Neuron (in vitro differentiated cells): ENCODE data around the gene CFAP100.

Experiments
- H2AFZ ChIP-seq: one replicate; pipeline ENCODE4 v1.6.1; 2013; ENCODE audit warnings: low read depth, mild to moderate bottlenecking, inconsistent platforms, low read length, moderate library complexity
- H3K27me3 ChIP-seq: one replicate; pipeline ENCODE4 v1.6.1; 2013; ENCODE audit warnings: low read length; ENCODE audit not compliant: insufficient read depth
- H3K36me3 ChIP-seq: one replicate; pipeline ENCODE4 v1.6.1; 2013; ENCODE audit warnings: low read length; ENCODE audit not compliant: insufficient read depth
- H3K4me1 ChIP-seq: one replicate; pipeline ENCODE4 v1.6.1; 2013; ENCODE audit warnings: low read length; ENCODE audit not compliant: insufficient read depth
- H3K4me3 ChIP-seq: 2 replicates; pipeline ENCODE4 v1.5.1; 2013; ENCODE audit warnings: mild to moderate bottlenecking, low read length, moderate library complexity
- H3K9me3 ChIP-seq: one replicate; pipeline ENCODE4 v1.6.1; 2013; ENCODE audit warnings: low read length

CFAP100 gene

DNA sequence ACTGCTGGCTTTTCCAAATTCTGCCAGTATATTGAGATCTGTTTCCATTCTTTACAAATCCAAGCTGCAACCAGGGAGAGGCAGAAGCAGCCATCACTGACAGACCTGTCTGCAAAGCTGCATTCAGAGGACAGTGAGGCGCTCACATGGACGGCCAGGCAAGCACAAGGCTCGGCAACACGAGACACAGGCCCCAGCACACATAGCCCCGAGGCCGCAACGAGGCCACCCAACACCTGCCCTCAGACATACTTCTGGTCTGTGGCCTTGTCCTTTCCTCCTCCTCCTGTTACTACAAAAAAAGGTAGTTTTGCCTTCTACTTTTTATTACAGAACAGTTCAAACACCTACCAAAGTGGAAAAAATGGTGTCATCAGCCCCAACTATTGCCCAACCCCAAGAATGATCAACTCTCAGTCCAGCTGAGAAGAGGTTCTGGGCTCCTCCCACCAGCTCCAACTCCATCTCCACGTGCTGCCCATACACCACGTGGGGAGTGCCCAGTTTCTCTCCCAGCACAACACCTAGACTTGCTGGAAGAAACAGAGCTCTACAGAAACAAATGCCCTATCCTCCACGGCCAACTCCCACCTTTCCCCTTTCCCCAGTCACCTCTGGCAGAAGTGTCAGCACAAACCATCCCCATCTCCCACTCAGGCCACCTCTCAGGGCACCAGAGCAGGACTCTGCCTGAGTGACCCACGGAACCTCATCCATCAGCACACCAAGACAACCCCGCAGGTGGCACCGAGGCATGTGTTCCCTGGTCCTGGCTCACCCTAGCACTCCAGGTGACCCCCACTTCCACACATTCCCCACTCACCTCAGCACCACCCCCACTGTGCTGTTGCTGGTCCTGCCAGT, 73.6 kb downstream of the CFAP100 start:
- Histone ChIP-seq H3K4me3 (no peak overlapping the region), H3K36me3 (peaks cover 88% of the 10 kb centered on the region), H3K9me3 (no peaks in the 10 kb centered on the region), H2AFZ (no peak overlapping the region), H3K4me1 (peaks cover 17% of the 10 kb centered on the region), H3K27me3 (no peaks in the 10 kb centered on the region)

DNA sequence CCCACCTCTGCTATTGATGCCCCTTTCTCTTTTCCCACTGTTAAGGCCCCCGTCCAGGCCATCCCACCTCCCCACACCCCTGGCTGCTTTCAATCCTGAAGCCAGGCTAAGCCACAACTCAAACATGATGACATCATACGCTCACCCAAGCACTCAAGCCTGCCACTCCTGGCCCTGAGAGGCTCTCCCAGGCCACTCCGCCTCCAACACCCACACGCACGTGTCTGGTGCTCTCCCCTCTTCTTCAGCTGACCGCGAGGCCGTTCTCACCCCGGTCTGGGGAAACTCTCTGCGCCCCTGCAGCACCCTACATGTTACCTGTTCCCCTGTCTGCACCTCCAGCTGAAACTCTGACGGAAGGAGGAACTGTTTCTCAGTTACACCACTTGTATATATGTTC, 74.8 kb downstream of the CFAP100 start:
- H3K9me3 ChIP-seq = no peaks in the 10 kb centered on the region
- H3K4me3 ChIP-seq = no peak overlapping the region
- H3K27me3 ChIP-seq = no peaks in the 10 kb centered on the region
- peaks cover 80% of the 10 kb centered on the region for H3K36me3 ChIP-seq
- peaks cover 27% of the 10 kb centered on the region for H3K4me1 ChIP-seq
- no peak overlapping the region for H2AFZ ChIP-seq

DNA sequence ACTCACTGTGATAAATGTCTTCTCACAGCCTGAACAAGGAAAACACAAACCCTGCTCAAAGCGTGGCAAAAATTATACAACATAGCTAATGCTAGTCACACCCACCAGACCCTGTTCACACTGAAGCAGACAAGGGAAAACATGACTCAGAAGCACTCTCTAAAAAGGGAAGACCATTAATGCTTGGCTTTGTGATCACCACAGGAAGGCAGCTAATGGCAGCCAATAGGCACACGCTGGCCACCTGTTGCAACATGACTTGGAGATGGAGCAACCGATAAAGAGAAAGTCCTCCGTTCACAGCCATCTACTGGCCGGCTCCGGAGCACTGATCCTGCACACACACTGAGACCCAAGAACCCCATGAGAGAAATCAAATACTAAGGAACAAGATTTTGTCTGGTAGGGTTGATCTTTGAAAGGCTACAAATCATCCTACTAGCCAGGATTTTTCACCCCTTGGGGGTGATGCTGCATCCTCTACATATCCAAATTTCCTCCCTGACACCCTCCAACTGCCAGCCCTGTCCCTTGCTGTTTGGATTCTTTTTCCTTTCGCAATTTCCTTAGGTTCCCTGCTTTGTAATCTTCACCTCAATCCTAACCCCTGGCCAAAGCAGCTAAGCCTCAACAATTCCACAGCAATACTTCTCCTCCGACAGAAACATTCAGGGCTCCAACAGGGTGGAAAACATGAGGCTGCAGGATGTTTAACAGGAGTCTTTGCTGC, 77.7 kb downstream of the CFAP100 start:
- Histone ChIP-seq H3K4me3 (no peak overlapping the region), H3K4me1 (peaks cover 36% of the 10 kb centered on the region)

DNA sequence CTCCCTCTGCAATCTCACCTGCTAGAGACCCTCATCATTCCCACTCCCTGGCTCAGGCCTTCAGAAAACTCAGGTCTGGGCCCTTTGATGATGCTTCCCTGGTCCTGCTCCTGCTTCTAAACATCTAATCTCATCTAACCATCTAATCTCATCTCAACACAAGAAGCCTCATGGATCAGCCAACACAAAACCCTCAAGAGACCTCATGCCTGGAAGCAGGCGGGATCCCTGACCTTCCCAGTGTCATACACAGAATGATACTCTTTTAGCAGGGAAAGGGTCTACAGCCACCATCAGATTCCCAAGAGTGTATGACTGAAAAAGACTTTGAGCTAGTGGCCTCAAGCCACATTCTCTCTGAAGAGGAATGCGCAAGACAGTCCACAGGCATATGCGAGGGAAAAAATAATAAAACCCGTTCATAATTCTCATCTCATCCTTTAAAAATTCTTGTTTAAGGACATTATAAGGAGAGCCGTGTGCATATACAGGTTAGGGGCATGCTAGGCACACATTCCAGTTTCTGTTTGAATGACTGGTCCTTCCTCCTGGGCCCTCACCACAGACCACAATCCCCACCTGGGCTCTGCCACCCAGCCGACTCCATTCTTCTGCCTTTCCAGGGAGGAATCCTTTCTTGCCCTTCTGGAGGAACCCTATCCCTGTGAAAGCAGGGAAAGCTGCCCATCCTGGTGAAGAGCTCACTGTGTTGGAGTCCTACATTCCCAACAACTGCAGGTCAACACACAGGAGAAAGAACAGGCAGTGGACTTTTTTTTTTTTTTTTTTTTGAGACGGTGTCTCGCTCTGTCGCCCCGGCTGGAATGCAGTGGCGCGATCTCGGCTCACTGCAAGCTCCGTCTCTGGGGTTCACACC, 78.8 kb downstream of the CFAP100 start:
- peak overlapping the region; percentile 27 for H3K4me3 ChIP-seq
- H3K36me3 ChIP-seq = peaks cover 41% of the 10 kb centered on the region
- no peak overlapping the region for H2AFZ ChIP-seq
- no peaks in the 10 kb centered on the region for H3K9me3 ChIP-seq
- peaks cover 38% of the 10 kb centered on the region for H3K4me1 ChIP-seq
- no peaks in the 10 kb centered on the region for H3K27me3 ChIP-seq

More for the DNA sequence above, 77.7 kb downstream of the CFAP100 start:
- Histone ChIP-seq H3K27me3 (no peaks in the 10 kb centered on the region), H3K9me3 (no peaks in the 10 kb centered on the region), H2AFZ (no peak overlapping the region), H3K36me3 (peaks cover 51% of the 10 kb centered on the region)

DNA sequence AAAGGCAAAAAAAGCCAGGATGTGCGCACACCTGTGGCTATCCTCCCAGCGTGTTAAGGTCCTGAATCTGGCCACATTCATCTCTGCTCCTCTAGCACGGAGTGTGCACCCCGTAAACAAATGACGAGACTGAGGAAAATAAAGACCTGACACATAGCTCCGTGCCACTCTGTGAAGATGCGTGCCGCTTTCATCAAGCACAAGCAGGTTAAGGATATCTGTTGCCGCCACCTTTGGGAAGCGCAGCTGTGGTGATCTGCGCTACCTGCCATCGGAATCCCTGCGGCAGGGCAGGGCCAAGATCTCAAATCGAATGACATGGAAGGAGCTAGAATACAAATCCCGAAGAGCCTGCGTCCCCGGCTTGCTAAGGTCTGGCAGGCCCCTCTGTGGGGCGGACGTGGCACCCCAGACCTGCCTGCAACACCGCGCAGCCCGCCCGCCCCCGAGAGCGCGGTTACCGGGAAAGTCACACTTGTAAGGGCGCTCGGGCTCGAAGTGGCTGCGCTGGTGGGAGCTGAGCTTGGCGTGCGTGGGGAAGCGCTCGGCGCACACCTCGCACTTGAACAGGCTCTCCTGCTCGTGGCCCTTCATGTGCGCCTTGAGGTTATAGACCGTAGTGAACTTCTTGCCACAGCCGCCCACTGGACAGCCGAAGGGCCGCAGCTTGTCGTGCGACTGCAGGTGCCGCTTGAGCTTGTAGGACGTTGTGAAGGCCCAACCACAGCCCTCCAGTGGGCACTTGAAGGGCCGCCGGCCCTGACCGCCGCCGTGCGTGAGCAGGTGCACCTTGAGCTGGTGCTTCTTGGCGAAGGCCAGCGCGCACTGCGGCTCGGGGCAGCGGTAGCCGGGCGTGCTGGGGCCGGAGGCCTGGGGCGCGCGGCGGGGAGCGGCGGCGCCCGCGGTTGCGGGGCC, 80.0 kb downstream of the CFAP100 start:
- Histone ChIP-seq H3K36me3 (peaks cover 29% of the 10 kb centered on the region), H3K4me1 (peaks cover 39% of the 10 kb centered on the region), H3K9me3 (no peaks in the 10 kb centered on the region), H3K27me3 (peaks cover 6% of the 10 kb centered on the region), H3K4me3 (peak overlapping the region; percentile 74), H2AFZ (no peak overlapping the region)

DNA sequence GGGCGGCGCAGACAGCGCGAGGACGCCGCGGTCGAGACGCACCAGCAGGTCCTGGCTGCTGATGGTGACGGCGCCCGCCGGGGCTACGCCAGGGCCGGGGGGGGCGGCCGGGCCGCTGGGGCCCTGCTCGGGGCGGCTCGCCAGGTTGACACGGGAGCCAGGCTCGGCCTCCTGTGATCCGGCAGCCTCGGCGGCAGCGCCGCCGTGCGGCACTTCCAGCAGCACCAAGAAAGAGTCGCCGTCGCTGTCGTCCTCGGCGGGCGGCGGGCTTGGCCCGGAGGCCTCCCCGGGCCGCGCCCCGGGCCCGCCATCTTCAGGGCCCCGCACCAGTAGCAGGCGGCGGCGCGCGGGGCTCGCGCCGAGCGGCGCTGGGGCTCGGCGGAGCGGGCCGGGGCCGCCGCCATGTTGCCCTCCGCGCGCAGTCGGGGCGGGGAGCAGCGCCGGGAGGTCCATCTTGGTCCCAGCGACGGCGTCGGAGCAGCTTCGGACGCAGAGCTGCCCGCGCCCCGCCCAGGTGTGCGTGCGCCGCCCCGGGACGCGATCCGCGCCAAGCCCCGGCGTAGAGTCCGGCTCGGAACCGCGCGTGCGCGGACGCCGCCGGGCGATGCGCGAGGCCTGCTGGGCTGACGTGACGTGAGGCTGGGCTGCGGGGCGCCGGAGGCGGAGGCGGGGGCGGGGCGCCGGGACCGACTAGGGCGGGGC, 80.9 kb downstream of the CFAP100 start, which contains the start of gene ZXDC:
TSS of gene ZXDC (minus strand) at position 479 of the 702 bp plus-strand sequence. CDS start at position 453, 26 bp downstream.
- H3K27me3 ChIP-seq = peaks cover 10% of the 10 kb centered on the region
- peaks cover 39% of the 10 kb centered on the region for H3K4me1 ChIP-seq
- H3K36me3 ChIP-seq = peaks cover 21% of the 10 kb centered on the region
- no peak within 1 kb of the TSS for H2AFZ ChIP-seq
- no peaks in the 10 kb centered on the region for H3K9me3 ChIP-seq
- H3K4me3 ChIP-seq = peak within 1 kb of the TSS; percentile 74

DNA sequence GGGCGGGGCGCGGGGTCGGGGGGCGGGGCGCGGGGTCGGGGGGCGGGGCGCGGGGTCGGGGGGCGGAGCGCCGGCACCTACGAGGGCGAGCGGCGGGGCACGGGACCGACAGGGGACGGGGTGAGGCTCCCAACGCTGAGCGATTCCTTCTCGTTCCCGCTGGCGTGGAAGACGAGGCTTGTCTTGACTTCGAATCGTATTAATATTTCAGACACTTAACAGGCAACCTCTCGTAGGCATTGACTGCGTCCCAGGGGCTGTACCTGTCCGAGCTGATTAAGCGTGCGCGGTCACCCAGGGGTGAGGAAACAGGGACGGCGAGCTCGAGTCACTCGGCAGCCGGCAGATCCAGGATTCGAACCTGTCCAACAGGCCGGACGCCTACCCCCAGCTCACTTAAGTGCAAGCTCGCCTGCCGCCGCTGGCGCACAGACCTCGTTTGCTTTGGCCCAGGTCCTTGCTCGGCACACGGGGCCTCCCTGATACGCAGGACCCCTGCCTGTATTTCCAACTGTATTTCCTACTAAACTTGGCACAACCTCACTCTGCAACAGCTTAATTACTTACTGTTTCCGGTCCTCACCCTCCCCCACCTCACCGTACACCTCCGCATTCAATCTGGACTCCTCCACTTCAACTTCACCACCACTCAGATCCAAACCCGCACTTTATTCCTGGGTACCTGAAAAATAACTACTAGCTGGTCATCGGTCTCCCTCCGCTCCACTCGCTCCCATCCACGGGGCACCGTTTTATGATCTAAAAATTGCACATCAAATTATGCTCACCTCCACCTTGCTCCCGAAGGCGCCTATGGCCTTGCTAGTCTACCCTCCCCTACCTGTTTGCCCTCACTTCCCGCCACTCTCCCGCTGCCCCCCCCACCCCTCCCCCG, 81.7 kb downstream of the CFAP100 start:
- Histone ChIP-seq H3K4me1 (peaks cover 39% of the 10 kb centered on the region), H2AFZ (no peak overlapping the region), H3K9me3 (no peaks in the 10 kb centered on the region), H3K4me3 (peak overlapping the region; percentile 52), H3K36me3 (peaks cover 13% of the 10 kb centered on the region), H3K27me3 (peaks cover 13% of the 10 kb centered on the region)

DNA sequence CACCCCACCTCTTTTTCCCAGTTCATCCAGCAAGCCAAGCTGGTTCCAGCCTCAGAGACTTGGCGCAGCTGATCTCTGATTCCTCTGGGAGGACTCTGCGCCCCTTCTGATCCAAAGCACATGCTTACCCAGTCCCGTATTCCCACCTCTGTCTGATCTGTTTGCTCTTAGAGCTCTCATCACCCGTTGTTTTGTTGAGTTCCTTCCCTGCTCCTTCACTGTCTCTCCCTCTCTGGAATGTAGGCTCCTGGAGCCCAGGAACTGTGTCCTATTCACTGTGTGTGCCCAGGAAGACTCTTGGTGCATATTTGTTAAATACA, 82.3 kb downstream of the CFAP100 start:
- Histone ChIP-seq H2AFZ (no peak overlapping the region), H3K4me1 (peaks cover 34% of the 10 kb centered on the region), H3K36me3 (peaks cover 8% of the 10 kb centered on the region), H3K4me3 (no peak overlapping the region), H3K27me3 (peaks cover 16% of the 10 kb centered on the region), H3K9me3 (no peaks in the 10 kb centered on the region)

DNA sequence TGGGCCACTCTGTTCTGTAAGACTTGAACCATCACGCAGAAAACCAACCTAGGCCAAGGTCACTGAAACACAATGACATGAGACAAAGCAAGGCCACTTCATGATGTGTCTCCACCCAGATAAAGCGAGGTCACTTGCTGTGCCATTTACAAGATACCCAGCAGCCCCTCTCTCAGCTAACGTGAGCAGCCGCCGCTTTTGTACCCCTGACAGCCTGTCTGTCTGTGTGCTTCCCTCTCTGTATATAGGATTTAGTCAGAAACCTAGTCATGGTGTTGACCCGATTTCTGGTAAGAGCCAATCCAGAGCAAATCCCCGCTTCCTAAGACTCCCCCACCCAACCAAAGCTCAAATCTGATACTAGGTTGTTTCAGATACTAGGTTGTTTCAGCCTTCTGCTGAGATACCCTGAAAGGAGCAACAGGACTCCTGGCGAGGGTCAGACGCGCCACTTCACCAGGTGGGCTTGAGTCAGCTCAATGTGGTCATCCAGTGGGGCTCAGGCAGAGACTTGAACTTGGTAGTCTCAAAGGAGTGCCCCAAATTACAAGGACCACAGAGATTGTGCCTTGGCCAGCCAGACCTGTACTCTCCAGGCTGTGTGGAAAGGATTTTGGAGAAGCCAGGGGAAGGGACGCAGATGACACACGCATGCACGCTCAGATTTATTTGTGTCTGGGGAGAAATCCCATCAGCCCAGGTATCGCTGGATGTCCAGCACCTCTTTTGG, 84.0 kb downstream of the CFAP100 start:
- Histone ChIP-seq H3K9me3 (no peaks in the 10 kb centered on the region), H3K4me3 (no peak overlapping the region), H3K36me3 (no peaks in the 10 kb centered on the region), H3K27me3 (peaks cover 16% of the 10 kb centered on the region), H2AFZ (no peak overlapping the region), H3K4me1 (peaks cover 17% of the 10 kb centered on the region)

DNA sequence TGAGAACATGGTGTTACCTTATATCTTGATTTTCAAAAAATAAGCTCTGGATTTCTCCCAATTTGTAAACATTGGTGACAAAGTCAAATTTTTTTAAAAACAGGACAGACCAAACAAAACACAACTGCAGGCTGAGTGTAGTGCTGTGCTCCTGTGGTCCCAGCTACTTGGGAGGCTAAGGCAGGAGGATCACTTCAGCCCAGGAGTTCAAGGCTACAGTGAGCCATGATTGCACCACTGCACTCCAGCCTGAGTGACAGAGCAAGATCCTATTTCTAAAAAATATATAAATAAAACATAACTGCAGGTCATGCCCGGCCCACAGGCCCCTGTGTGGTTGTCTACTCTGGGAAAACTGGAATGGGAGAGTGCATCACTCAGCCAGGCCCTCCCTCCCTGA, 84.9 kb downstream of the CFAP100 start:
- Histone ChIP-seq H3K4me3 (no peak overlapping the region), H3K27me3 (peaks cover 16% of the 10 kb centered on the region), H3K4me1 (peaks cover 15% of the 10 kb centered on the region), H3K9me3 (no peaks in the 10 kb centered on the region), H2AFZ (no peak overlapping the region), H3K36me3 (no peaks in the 10 kb centered on the region)
